ENCODE measurements around the gene ITGA3.

DNA sequence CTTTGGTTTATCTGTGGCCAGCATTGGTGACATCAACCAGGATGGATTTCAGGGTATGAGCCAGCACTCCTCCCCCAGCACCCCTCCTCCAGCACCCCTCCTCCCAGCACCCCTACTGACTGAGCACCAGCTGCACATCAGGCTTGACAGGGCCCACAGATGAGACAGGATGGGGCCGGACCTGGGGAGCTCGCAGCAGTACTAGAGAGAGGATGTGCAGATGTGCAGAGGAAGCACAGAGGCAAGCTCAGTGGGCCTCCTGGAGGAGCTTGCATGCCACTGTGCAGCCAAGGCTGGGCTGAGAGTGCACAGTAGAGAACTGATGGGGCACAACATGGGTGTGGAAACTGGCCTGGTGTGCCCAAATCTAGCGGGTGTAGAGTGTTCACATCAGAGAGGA, 16.2 kb downstream of the ITGA3 start:
- TF ChIP-seq CTCF (IDR thresholded peaks at IDR 0.05) (no peak), POLR2A (IDR thresholded peaks at IDR 0.05) (no peak)

Data from testis (tissue), 2 donors.